GM20431 (cell line): ENCODE results near the gene PKP1.

Experiments used
- in situ Hi-C: fragments of 300-500 bp; cut with MseI, MboI; formaldehyde crosslinking; loops from one replicate; pipeline ENCODE4 v1.15.0; 2020; ENCODE audit warnings: low sequenced_read_pairs; ENCODE audit not compliant: unreplicated experiment

Gene PKP1

DNA sequence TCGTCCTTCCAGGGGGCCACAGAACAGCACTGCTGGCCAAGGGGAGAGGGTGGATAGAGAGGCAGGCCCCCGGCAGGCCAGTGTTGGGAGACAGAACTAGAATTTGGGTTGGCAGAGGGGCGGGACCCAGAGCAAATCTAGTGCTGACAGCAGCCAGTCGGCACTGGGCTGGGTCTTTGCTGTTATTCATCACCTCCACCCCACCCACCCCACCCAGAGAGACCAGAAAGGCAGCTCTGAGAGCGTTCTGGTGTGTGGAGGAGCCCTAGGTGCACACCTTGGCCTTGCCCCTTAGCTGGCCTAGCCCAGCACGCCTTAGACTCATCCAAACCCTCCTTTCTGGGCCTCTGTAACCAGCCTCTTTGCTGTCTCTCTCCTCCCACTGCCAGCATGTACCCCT lies 6.4 kb upstream of the PKP1 start:
- in situ Hi-C loops, result no loop called here

DNA sequence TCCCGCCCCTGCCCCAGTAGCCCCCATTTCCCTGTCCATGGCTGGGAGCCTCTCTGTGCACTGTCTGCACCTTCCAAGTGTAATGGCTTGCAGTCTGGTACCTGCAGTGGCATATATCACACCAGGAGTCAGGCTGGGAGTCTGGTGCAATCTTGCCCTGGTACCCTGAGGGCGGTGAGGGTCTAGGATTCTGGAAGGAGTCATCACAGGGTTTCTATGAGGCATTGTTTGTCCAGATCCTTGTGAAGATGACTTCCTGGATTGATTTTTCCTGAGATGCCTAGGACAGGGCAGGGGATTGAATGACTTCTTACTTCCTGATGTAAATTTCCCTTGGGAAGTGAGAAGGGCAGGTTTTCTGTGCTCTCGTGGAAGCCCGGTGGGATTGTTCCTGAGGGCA lies 5.9 kb upstream of the PKP1 start:
- in situ Hi-C loops, result no loop called here

DNA sequence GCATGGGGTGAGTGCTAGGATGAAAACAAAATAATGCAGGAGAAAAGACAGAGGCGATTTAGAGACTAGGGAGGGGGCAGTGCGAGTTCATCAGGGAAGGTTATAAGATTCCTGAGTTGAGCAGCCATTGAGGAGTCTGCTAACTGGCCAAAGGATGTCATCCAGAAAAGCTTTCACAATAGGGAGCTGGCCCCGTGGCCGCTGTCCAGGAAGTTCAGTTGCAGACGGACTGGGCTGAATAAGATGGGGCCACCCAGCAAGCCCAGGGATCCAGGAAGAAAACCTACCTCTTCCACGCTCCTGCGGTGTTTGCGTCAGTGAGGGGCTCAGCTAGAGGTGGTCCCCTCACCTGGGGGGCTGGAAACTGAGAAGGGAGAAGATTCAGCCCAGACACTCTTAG lies 4.0 kb upstream of the PKP1 start:
- in situ Hi-C loops, result no loop called here

DNA sequence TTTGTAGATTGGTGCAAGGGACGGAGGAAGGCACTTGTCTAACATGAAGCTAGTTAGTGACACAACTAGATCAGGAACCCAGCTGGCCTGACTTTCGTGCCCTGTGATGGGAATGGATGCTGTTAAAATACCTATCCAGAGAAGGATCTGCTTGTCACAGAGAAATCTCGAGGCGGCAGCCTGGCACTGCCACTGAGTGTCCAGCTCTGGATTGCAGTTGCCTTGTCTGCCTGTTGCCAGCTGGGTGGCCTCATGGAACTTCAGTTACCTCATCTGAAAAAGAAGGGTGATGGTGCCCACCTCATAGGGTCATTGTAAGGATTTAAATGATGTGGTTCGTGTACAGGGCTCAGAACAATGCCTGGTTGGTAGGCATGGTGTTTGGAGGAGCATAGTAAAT lies 2.4 kb upstream of the PKP1 start:
- in situ Hi-C loops, result no loop called here

DNA sequence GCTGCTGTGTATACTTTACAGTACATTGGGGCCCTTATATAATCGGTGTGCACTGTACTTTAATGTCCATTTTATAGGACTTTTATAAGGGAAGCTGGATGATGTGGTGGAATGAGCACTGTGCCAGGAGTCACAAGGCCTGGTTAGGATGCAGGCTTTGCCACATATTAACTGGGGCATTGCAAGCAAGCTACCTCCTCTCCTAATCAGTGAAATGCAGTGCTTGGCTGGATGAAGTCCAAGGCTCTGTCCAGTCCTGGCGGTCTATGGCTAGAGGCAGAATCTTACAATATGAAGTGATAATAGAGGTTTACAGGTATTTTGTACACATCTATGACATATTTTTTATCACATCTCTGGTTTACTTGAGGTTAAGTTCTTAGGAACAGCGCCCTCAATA lies 1.7 kb upstream of the PKP1 start:
- in situ Hi-C loops, result no loop called here

DNA sequence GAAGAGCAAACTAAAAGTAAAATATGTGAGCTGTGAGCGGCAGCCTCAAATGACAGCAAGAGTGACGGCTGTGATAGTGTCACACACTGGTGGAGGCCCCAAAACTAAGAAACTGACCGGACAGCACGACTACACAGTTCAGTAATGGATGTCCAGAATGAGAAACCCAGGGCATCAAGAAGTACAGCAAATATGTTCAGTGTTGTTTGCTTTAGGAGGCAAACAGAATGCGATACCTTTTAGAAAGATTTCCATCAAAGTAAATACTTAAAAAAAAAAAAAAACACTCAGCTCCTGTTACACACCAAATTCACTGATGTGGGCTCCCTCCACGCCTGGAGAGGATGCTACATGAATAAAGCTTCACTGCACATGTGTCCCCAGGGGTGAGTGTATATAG lies 1.1 kb upstream of the PKP1 start:
- in situ Hi-C loops, result no loop called here

DNA sequence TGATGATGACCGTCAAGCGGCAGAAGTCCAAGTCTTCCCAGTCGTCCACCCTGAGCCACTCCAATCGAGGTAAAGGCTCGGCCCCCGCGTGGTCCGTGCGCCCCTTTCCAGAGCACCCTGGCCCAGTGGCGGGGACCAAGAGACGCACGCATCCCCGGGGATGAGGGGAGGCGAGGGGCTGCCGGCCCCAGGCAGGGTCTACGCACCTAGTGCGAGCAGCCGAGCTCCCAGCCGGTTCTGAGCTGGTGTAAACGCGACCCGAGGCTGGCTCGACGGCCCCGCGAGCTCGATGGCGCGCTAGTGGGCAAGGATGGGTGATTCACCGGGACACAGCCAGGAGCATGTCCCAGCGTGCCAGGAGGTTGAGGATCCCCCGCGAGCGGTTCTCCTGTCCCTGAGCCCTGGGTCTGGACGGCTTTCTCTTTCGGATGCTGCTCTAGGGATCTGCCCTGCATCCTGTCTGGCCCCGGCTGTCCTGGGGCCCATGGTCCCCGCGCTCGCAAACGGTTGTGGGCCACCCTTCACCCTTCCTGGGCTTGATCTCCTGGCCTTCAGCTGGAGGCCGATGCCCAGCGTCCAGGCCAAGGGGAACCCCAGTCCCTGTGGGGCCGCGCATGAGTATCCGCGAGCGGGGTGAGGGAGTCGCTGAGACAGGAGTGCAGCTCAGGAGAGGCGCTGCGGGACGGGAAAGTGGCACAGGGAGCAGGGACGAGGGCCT lies 689 bp downstream of the PKP1 start:
- in situ Hi-C loops, result no loop called here

DNA sequence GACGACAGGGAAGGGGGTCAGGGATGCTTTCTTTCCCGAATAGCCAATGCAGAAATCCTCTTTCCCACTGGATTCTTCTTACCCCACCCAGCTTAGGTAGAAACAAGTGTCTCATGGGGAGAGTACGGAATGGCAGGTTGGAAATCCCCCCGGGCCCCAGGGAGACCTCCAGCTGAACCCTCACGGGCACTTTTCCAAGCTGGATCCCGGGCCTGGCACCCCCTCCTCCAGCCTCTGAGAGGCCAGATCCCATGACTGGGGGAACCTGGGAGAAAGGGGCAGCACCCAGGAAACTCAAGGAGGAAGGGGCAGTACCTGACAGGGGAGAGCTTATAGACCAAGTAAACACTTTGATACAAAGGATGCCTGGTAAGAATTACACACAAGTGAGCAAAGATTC lies 1.3 kb downstream of the PKP1 start:
- in situ Hi-C loops, result no loop called here

DNA sequence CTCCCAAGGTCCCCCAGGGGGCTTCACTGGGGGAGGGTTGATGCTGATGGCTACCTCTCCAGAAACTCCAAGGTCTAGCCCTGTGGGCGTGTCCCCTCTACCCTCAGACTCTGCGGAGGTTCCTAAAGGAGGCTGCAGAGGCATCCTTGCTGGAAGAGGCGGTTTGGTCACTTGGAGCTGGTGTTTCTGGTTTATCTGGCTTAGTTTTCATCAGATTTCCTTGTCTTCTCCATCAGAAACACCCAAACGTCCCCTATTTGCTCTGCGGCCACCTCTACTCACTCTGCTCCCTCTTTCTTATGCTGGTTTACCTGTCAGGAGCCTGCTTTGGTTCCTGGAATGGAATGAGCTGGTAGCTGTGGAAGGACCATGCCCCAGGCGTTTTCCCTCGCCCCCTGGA lies 2.5 kb downstream of the PKP1 start:
- in situ Hi-C loops, result no loop called here

DNA sequence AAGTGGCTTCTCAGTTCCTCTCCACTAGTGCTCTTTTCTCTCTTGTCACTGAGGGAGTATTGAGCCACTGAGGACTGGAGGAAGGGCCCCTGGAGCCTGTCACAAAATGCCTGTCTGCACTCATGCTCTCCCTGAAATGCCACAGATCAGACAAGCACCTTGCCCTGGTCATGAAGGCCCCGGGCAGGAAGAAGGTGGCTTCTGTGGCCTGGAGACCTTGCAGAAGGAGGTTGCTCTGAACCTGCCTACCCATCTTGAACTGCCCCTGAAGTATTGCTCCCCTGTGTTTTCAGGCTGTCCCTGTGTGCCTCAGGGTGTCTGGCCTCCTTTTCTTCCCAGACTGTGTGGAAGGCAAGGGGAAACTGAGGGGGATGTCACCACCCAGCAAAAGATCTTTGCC lies 3.1 kb downstream of the PKP1 start:
- in situ Hi-C loops, result no loop called here

DNA sequence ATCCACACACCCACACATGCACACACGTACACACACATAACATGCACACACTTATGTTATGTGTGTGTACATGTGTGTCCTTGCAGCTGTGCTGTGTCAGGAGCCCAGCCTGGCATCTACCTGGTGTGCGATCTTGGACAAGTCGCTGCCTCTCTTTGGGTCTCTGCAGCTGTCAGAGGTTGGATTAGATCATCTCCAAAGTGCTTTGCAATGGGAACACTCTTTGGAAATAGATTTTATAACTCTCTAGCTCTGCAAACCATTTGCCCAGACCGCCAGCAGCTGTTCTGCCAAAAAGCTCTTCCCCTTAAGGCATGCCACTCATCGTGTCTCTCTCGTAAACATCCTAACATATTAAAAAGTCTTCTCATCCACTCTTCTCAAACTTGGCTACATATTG lies 4.7 kb downstream of the PKP1 start:
- in situ Hi-C loops, result no loop called here

DNA sequence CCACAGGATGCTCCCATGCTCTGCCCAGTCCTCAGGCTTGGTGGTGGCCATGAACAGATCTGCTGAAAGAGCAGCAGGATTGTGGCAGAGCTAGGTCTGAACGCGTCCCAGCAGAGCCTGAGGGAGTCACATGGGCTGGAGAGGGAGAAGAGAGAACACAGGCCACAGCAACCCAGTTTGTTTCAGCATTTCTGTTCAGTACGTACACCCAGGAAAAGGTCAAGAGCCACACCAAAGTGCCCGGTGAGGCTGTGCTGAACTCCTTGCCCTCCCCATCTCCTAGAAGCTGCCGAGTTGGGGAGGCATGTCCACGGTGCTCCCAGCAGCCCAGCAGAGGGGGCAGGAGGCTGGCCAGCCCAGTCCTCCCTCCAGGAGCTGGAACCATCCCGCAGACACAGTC lies 5.5 kb downstream of the PKP1 start:
- in situ Hi-C loops, result no loop called here

DNA sequence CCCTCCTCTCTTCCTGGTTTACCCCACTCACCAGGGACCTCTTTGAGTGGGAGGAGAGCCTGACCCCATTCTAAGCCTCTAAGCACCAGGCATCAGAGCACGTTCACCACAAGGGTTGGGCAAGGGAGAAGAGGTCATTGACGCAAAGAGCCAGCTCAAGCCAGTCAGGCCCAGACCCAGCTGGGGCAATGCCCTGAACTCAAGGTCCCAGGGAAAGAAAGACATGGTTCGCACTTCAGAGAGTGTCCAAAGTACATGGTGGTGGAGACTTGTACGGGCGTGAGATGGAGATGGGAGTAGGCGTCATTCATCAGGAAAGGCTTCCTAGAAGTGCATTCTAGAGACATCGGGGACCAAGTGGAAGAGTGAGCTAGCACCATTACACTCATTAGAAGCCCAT lies 7.2 kb downstream of the PKP1 start:
- in situ Hi-C loops, result no loop called here

DNA sequence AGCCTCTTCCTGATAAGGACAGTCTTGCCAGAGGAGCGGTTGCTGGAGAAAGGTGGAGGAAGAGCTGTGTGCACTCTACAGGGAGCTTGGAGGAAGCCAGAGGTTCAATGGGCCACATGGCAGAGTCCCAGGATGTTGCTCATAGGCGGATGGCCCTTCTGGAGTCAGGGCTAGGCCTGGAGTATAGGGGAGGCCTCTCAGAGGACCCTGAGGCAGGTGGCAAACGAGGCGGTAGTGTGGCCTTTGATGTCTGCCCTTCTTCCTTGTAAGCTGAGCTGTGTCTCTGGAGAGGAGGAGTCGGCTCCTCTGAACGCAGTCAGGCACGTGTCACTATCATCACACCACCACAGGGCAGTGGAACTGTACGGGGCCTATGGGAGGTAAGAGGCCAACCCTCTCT lies 8.6 kb downstream of the PKP1 start:
- in situ Hi-C loops, result no loop called here

DNA sequence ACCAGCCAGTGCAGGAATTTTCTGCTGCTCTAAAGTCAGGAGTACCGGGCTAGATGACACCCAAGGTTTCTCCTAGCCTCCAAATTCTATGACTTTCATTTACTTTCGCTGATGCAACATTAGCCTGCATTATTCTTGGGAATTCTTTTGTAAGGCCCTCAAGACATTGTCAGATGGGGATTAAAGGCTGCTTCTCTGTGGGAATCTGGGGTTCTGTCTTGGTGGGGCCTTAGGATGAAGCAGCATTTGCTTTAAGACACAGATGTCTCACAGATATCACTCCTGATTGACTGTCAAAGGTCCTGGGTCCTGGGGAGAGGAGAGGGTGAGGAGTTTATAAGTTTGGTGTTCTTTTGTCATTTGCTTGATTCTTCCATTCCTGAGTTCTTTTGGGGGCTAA lies 11.6 kb downstream of the PKP1 start:
- in situ Hi-C loops, result no loop called here

DNA sequence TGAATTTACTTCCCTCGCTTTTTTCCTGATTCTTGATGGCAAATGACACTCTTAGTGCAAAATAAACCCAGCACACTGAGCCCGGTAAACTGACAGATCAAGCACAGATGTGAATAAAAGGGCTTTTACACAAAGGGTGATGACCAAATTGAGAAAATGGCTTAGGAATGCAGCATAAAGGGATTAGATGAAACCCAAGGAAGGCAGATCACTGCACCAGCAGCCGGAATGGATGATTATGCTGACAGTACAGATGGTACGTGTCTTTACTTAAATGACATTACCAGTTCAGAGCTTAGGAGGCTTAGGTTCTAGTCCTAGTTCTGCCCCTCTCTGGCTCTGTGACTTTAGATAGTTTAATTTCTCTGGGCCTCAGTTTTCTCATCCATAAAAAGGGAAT lies 12.0 kb downstream of the PKP1 start:
- in situ Hi-C loops, result no loop called here

DNA sequence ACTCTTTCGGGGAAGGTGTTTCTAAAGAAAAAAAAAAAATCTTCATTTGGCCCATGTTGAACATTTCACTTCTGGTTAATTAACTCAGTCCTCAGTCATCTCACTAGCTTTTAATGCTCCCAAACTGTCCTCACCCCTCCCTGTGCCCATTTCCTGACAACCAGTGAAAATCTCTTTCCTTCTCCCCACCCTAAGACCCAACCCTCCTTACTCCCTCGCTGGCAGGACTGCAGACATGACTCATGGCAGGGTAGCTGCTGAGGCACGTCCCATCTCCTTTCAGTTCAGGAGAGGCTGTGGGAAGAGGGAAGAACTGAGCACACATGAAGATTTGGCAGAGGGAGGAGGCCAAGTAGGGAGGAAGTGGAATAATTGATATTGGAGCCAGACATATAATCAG lies 12.6 kb downstream of the PKP1 start:
- in situ Hi-C loops, result no loop called here

DNA sequence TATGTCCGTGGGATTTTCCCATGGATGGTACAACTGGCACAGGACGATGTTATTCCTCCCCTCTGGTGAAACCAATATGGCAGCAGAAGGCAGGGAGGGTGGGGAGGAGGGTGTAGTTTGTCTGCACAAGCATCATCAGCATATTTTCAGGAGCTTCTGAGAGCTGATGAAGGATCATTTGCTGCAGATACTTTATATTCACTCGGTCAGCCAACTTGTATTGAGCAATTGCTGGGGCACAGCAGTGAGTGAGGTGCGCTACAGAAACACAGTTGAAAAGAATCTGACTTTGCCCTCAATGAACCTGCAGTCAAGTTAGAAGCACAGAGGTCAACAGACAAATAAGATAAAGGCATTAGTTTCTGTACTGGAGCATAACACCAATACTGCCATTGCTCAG lies 13.0 kb downstream of the PKP1 start:
- in situ Hi-C loops, result no loop called here

DNA sequence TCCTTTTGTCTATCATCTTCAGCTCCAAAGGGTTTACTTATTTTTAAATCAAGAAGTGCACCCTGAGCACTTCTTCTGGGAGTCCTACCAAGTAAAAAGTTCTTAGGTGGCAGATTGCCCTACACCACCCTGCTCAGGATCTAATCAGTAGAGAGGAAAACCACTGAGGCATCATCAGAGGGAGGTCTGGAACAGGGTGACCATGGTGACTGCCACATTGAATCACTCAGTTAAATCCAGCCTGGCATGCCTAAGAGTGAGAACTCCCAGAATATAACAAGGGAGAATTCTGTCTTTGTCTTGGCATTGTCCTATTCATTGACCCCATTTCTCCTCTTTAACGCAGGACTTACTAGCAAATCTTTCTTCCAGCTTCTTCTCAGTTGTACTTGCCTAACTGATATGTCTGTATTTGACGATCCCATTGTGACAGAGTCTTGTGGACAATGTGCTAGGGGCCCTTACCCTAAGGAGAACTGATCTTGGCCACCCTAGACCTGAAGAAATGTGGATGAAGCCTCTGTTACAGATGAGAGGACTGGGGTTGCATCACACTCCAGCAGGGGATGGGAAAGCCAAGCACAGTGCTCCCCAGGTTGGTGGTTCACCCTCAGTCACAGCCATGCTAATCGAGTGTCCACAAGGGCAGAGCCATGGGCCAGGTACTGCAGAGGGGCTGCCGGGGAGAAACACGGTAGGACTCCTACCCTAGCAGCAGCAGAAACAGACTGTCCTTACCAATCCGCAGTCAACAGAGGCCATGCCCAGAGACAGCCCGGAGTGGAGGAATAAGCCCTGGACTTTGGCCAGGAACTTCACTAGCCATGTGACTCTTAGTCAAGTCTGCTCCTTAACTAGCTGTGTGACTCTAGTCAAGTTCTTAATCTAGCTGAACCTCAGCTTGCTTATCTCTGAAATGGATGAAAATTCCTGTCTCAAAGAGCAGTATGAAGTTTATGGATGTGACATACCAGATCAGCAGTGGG lies 15.4 kb downstream of the PKP1 start:
- in situ Hi-C loops, result no loop called here

DNA sequence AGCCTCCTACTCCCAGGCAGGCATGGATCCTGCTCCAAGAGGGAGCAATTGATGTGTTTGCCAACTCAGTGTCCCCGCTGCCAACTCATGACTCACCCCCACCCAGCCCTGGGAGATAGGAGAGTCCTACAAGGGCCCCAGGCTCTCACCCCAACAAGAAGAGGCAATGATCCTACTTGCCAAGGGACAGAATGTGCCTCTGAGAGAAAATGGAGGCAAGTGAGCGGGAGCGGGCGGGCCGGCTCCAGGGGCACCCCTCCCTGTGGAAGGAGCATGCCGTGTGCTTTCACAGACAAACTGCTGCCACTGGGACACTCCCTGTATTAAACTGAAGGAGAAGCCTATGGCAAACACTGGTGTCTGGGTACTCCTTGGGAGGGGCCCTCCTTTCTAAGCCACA lies 16.7 kb downstream of the PKP1 start:
- in situ Hi-C loops, result no loop called here

DNA sequence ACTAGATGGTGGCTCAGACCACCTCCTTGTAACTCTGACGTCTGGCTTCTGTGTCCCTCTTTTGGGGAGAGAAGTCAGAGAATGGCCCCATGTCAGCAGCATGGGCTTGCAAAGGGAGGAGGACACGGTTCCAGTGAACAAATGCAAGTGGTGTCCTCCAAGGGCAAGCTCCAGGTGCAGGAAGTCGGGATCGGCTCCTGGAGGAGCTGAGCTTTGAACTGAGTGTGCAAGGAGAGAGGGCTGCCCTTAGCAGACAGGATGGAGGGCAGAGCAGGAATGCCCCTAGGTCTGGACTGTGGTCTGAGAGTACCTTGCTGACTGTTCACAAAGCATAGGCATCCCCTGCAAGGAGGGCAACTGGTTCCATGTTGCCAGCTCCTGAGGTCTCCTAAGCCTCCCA lies 17.3 kb downstream of the PKP1 start:
- in situ Hi-C loops, result no loop called here
